ENCODE measurements around the gene PHF21B.

- TF ChIP-seq CTCF (conservative IDR thresholded peaks at IDR 0.05): no peak
- no peak for TF ChIP-seq ZFX (IDR thresholded peaks at IDR 0.05)
Measured at GRCh38 chr22:44850946-44851345, 158.9 kb downstream of the PHF21B start.
